NCI-H128 (cell line): Measurements from ENCODE around the gene PTEN.
"Not testable (repeated sequence)": the region's sequence is repeated elsewhere in the genome, so short reads cannot be mapped to it uniquely, and the experiment has no call there.

ENCODE experiments used
- DNase-seq: peaks from one replicate; lab custom pipeline; 2025; ENCODE audit not compliant: unreplicated experiment; lab: John Stamatoyannopoulos, UW

Gene PTEN

DNA sequence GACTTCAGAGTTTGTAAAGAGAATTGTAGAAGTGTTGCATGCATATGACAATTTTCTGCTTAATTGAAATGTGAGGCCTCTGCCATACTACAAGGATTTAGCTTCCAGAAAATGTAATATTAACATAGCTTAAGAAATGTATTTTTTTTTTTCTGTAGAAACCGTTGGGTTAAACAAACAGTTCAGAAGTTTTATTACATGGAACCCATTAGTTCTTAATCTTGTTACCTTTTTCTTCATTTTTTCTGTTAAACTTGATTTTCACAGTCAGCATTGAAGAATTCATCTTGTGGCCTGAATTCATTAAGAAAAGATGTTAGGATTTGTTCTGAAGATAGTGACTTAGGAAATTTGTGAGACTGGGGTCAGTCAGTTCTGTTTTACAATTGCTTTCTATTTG lies 4.9 kb downstream of the PTEN start:
- DNase-seq = no peak

GRCh38 chr10:87869139-87869538 lies 5.7 kb downstream of the PTEN start:
- not testable (repeated sequence) for DNase-seq

- no peak for DNase-seq
Measured at GRCh38 chr10:87869773-87870551, 6.5 kb downstream of the PTEN start.

DNA sequence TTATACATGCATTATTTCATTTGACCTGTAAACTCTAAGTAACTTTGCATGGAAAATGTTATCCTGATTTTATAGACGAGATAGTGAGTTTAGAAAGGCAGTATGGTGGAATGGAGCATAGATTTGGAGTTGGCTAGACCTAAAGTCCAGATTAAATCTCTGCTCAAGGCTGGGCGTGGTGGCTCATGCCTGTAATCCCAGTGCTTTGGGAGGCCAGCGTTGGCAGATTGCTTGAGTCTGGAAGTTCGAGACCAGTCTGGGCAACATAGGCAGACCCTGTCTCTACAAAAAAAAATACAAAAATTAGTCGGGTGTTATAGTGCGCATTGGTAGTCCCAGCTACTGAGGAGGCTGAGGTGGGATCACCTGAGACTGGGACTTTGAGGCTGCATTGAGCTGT lies 9.4 kb downstream of the PTEN start:
- DNase-seq = no peak

DNA sequence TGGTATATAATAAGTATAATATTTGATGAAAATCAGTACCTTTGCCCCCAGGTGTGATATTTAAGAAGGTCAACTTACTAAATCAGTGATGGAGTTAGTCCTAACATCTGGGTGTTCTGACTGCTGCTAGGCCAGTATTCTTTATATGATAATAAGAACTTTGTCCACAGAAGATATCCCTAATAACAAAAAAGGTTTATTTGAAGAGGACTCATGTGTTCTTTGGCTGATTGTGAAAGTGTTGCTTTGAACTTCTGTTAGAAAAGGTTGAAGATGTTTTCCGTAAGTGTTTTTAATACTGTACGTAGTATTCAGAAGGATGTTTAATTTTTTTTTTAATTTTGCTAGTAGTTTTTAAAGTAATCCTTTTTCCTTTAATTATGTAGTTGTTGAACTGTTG lies 10.2 kb downstream of the PTEN start:
- DNase-seq = no peak

DNA sequence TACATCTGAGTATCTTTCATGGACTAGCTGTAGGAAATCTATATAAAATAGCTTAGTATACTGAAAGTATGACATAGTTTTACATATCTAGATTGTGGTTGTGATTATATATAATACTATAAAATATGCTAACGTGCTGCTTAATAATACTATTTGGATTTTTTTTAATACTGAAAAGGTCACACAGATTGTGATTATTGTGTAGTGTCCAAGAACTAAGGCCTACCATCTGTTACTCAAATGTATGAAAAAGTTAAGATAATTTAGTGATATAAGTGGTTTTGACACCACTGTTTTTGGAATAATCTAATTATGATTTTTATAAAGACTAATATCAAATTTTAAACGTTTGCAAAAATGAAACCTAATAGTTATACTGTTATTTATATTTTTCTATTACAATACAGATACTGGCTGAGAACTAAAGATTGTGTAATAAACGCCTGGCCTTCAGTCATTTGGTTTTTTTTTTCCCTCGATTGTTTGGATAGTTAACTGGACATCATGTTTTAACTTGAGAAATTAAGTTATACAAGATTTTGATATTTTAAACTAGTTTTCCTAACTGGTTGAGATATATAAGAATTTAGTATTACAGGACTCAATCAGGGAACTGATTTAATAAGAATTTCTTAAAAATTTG lies 12.6 kb downstream of the PTEN start:
- DNase-seq = no peak

- no peak for DNase-seq
Measured at GRCh38 chr10:87878664-87879459, 15.4 kb downstream of the PTEN start.

DNA sequence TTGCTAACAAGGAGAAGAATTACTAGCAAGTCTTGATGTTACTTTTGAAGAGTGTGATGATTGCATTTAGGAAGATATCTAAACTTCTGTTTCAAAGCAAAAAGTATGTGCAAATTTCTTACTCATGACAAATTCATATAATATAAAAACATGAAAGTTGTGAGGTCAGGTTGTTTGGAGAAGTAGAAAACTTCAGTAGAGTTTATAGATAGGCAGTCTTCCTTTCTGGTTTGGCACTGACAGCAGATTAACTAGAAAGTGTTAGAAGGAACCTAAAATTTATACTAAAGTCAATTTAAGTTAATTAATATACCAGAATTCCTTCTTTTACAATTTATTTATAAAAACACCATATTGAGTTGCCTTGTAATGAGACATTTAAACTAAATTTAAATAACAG lies 16.9 kb downstream of the PTEN start:
- no peak for DNase-seq

DNA sequence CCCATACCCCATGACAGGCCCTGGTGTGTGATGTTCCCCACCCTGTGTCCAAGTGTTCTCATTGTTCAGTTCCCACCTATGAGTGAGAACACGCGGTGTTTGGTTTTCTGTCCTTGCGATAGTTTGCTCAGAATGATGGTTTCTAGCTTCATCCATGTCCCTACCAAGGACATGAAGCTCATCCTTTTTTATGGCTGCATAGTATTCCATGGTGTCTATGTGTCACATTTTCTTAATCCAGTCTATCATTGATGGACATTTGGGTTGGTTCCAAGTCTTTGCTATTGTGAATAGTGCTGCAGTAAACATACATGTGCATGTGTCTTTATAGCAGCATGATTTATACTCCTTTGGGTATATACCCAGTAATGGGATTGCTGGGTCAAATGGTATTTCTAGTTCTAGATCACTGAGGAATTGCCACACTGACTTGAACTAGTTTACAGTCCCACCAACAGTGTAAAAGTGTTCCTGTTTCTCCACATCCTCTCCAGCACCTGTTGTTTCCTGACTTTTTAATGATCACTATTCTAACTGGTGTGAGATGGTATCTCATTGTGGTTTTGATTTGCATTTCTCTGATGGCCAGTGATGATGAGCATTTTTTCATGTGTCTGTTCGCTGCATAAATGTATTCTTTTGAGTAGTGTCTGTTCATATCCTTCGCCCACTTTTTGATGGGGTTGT lies 18.1 kb downstream of the PTEN start:
- DNase-seq = not testable (repeated sequence)

DNA sequence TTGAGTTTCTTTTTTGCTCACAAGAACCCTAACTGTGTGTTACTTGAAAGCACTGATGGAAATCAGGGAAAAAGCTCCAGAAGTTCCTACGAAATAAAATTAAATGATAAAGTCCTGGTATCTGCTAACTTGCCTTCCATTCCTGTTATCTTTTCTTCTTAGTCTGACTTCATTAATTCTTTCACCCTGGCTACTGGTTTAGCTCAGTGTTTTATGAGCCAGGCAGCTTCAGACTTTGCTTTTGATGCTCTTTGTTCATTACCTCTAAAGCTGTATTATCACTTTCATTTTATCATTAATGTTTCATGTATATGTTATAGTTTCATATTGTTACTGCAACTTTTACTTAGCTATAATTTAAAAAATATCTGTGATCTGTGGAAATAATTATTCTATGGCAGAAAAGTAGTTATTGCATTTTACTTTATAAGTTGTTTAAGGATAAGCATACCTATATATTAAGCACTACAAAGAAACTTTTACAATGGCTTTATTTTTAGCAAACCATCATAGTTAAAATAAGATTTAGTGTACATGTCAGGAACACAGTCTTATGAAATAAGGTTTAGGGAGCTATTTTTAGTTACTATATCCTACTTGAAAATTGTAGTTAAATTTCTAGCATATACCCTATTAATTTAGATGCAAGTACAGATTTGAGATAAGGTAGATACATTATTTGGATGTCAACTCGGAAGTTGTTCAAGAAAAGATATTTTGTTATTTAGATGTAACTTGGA lies 19.3 kb downstream of the PTEN start:
- DNase-seq = no peak

GRCh38 chr10:87886635-87887034 lies 23.2 kb downstream of the PTEN start:
- no peak for DNase-seq

- no peak for DNase-seq
Measured at GRCh38 chr10:87887146-87887545, 23.7 kb downstream of the PTEN start.

DNA sequence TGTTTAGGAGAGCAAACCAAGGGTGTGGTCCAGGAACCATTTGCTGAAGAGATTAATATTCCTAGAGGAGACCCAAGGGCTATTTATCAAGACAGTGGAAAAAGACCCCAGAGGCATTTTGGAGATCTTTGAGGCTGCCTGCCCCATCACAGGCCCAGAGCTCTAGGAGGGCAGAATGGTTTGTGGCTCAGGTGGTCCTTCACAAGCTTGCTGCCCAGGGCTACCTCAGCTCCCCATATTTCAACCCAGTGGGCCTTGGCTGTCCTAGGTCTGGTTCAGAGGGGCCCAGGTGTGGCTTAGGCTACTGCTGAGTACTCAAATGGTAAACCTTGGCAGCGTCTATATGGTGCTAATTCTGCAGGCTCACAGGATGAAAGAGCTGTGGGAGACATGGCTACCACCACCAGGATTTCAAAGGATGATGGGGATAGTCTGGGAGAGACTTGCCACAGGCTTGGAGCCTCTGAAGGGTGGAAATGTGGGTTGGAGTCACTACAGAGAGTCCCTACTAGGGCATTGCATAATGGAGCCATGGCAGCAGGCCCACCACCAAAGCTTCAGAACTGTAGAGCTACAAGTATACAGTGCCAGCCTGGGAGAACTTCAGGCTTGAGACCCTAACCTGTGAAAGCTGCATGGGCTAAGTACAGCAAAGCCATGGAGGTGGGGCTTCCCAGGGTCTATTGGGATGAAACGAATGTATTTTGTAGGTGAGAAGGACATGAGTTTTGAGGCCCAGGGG lies 24.3 kb downstream of the PTEN start:
- DNase-seq = no peak

DNA sequence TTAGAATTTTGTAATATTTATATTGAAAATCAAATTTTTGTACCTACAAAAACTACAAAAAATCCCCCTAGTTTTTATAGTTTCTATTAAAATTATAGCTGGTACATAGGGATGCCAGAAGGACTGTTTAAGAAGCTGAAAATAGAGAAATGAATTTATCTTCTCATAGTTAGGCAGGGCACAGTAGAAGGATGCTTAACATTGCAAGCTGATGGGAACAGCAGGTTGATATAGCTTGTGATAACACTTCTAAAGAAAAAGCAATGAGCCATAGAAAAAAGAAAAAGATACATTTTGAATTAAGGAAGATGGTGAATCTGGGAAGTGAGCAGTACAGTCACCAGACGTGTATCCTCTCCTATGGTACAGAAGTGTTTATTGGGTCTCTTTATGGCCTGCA lies 32.0 kb downstream of the PTEN start:
- no peak for DNase-seq

- no peak for DNase-seq
Measured at GRCh38 chr10:87896216-87896615, 32.8 kb downstream of the PTEN start.

GRCh38 chr10:87897957-87898356 lies 34.5 kb downstream of the PTEN start:
- DNase-seq = not testable (repeated sequence)

- not testable (repeated sequence) for DNase-seq
Measured at GRCh38 chr10:87903396-87903795, 40.0 kb downstream of the PTEN start.

DNA sequence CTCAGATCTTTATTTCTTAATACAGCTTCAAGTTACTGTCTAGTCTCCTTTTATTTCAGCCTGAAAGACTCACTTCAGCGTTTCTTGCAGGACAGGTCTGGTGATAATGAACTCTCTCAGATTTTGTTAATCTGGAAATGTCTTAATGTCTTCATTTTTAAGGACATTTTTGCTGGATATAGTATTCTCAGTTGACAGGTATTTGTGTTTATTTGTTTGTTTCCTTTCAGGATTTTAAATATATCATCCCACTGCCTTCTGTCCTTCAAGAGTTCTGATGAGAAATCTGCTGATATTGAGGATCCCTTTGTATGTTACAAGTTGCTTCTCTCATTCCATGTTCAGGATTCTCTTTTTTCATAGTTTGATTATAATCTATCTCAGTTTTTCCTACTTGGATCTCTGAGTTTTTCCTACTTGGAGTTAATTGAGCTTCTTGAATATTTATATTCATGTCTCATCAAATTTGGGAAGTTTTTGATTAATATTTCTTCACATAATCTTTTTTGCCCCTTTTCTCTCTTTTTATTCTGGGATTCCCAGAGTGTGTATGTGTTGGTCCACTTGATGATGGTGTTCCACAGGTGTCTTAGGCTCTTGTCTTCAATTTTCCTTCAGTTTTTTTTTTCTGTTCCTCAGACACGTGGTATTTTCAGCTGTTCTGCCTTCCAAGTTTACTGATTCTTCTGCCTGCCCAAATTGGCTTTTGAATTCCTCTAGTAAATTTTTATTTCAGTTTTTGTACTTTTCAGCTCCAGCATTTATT lies 49.9 kb downstream of the PTEN start:
- DNase-seq = no peak

GRCh38 chr10:87915406-87915805 lies 52.0 kb downstream of the PTEN start:
- DNase-seq = no peak
